HEK293T (cell line): ENCODE results near the gene ATAD3C.
"Not testable (repeated sequence)": the region's sequence is repeated elsewhere in the genome, so short reads cannot be mapped to it uniquely, and the experiment has no call there.

Experiments
- ARNT ChIP-seq: fragments of 450-650 bp; IDR thresholded peaks from 2 replicates; pipeline ENCODE4 v1.6.1; 2017; ENCODE audit warnings: mild to moderate bottlenecking
- FOXA1 ChIP-seq: fragments of 450-650 bp; IDR thresholded peaks from 2 replicates; pipeline ENCODE4 v1.6.1; 2016; ENCODE audit warnings: mild to moderate bottlenecking
- FOXM1 ChIP-seq: fragments of 450-650 bp; IDR thresholded peaks from 2 replicates; pipeline ENCODE4 v1.6.1; 2017; ENCODE audit warnings: mild to moderate bottlenecking, borderline replicate concordance
- HDGF ChIP-seq: fragments of 450-650 bp; IDR thresholded peaks from 2 replicates; pipeline ENCODE4 v1.6.1; 2017; ENCODE audit warnings: antibody characterized with exemption, borderline replicate concordance
- NFRKB ChIP-seq: fragments of 450-650 bp; IDR thresholded peaks from 2 replicates; pipeline ENCODE4 v1.6.1; 2016; ENCODE audit warnings: mild to moderate bottlenecking, moderate library complexity
- SP1 ChIP-seq: fragments of 450-650 bp; IDR thresholded peaks from 2 replicates; pipeline ENCODE4 v1.6.1; 2017
- SUZ12 ChIP-seq: fragments of 450-650 bp; IDR thresholded peaks from 2 replicates; pipeline ENCODE4 v1.6.1; 2016; ENCODE audit warnings: mild to moderate bottlenecking
- TARDBP ChIP-seq: fragments of 450-650 bp; IDR thresholded peaks from 2 replicates; pipeline ENCODE4 v1.6.1; 2016

DNA sequence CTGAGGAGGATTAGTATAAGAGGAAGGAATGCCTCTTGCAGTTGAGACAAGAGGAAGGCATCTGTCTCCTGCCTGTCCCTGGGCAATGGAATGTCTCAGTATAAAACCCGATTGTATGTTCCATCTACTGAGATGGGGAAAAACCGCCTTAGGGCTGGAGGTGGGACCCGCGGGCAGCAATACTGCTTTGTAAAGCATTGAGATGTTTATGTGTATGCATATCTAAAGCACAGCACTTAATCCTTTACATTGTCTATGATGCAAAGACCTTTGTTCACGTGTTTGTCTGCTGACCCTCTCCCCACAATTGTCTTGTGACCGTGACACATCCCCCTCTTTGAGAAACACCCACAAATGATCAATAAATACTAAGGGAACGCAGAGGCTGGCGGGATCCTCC, 39.3 kb upstream of the ATAD3C start:
- not testable (repeated sequence) for TF ChIP-seq TARDBP, NFRKB, FOXM1, SUZ12, SP1, HDGF, ARNT, FOXA1
